Progenitor cell of endocrine pancreas (in vitro differentiated cells): Measurements from ENCODE around the gene ZNF76. TPM values are rescaled to one million over a fixed set of nuclear protein-coding genes. Genes with fewer than 3 reads are reported as not detected.
"Not testable (repeated sequence)": the region's sequence is repeated elsewhere in the genome, so short reads cannot be mapped to it uniquely, and the experiment has no call there.

Experiments
- DNase-seq: peaks from one replicate; pipeline ENCODE4 v3.0.0; 2021; ENCODE audit warnings: low spot score; ENCODE audit not compliant: unreplicated experiment
- H3K27ac Mint-ChIP-seq: 2 replicates; pipeline ENCODE4 v1.8.0; 2021; ENCODE audit warnings: mild to moderate bottlenecking, moderate library complexity, mixed read lengths
- H3K27me3 Mint-ChIP-seq: 2 replicates; pipeline ENCODE4 v1.8.0; 2021; ENCODE audit warnings: mixed read lengths
- H3K36me3 Mint-ChIP-seq: 2 replicates; pipeline ENCODE4 v1.8.0; 2022; ENCODE audit warnings: mixed read lengths; ENCODE audit not compliant: insufficient read depth
- H3K4me1 Mint-ChIP-seq: 2 replicates; pipeline ENCODE4 v1.8.0; 2021; ENCODE audit warnings: low read depth, mixed read lengths
- H3K4me3 Mint-ChIP-seq: 2 replicates; pipeline ENCODE4 v1.8.0; 2021; ENCODE audit warnings: low read depth, mild to moderate bottlenecking, moderate library complexity, mixed read lengths
- H3K9me3 Mint-ChIP-seq: 2 replicates; pipeline ENCODE4 v1.8.0; 2021; ENCODE audit warnings: low read depth, mixed read lengths
- total RNA-seq: library from RNA; stranded (reverse); gene quantifications from 2 replicates; pipeline ENCODE4 v1.2.1, GENCODE V29; 2021
- TF ChIP-seq, protein P1 (sequence below): fragments of 200-600 bp; sonication (generic); IDR thresholded peaks from one replicate; pipeline ENCODE4 v1.5.0; 2021; ENCODE audit warnings: antibody characterized with exemption, mild to moderate bottlenecking; ENCODE audit not compliant: unreplicated experiment

ZNF76 gene
- total RNA-seq, 1 donor from 2014 or later, result 61.2 TPM

DNA sequence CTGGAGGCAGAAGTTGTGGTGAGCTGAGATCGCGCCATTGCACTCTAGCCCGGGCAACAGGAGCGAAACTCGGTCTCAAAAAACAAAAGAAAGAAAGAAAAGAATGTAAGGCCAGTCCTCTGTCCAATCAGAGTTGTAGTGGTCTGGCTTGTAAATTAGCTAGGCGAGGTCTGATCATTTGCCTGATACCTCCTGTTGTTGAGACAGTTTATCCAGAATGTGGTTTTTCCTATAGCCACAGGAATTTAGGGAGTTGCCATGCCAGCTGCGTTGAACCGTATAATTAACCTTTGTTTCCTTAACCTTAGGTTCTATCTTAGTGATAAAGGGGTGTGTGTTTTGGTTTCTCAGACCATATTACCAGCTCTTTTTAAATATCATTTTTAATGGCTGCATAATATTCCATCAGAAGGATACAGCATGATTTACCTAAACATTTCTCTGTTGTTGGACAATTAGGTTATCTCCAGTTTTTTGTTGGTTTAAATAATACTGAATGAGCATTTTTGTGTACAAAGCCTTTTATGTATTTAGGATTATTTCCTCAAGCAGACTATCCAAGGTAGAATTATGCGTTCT, 71.1 kb downstream of the ZNF76 start:
- H3K4me3 Mint-ChIP-seq, result no peak overlapping the region
- H3K27me3 Mint-ChIP-seq, result peaks cover 23% of the 10 kb centered on the region
- DNase-seq, result no peak
- no peak overlapping the region for H3K27ac Mint-ChIP-seq
- no peaks in the 10 kb centered on the region for H3K36me3 Mint-ChIP-seq
- H3K9me3 Mint-ChIP-seq, result peaks cover 3% of the 10 kb centered on the region
- peaks cover 2% of the 10 kb centered on the region for H3K4me1 Mint-ChIP-seq
- TF ChIP-seq, protein P1, sequence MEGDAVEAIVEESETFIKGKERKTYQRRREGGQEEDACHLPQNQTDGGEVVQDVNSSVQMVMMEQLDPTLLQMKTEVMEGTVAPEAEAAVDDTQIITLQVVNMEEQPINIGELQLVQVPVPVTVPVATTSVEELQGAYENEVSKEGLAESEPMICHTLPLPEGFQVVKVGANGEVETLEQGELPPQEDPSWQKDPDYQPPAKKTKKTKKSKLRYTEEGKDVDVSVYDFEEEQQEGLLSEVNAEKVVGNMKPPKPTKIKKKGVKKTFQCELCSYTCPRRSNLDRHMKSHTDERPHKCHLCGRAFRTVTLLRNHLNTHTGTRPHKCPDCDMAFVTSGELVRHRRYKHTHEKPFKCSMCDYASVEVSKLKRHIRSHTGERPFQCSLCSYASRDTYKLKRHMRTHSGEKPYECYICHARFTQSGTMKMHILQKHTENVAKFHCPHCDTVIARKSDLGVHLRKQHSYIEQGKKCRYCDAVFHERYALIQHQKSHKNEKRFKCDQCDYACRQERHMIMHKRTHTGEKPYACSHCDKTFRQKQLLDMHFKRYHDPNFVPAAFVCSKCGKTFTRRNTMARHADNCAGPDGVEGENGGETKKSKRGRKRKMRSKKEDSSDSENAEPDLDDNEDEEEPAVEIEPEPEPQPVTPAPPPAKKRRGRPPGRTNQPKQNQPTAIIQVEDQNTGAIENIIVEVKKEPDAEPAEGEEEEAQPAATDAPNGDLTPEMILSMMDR, result no peak

GRCh38 chr6:35332074-35332887, 72.7 kb downstream of the ZNF76 start:
- not testable (repeated sequence) for DNase-seq, H3K27ac Mint-ChIP-seq, H3K9me3 Mint-ChIP-seq, H3K36me3 Mint-ChIP-seq, H3K4me3 Mint-ChIP-seq, H3K4me1 Mint-ChIP-seq
- H3K27me3 Mint-ChIP-seq, result peaks cover 29% of the 10 kb centered on the region

- Mint-ChIP-seq H3K36me3 (no peaks in the 10 kb centered on the region), H3K4me3 (no peak overlapping the region), H3K27me3 (peaks cover 14% of the 10 kb centered on the region), H3K4me1 (peaks cover 10% of the 10 kb centered on the region), H3K27ac (no peak overlapping the region), H3K9me3 (peaks cover 3% of the 10 kb centered on the region)
- no peak for DNase-seq
- TF ChIP-seq, protein P1, result no peak
Observed at GRCh38 chr6:35341557-35341956, 82.0 kb downstream of the ZNF76 start.

DNA sequence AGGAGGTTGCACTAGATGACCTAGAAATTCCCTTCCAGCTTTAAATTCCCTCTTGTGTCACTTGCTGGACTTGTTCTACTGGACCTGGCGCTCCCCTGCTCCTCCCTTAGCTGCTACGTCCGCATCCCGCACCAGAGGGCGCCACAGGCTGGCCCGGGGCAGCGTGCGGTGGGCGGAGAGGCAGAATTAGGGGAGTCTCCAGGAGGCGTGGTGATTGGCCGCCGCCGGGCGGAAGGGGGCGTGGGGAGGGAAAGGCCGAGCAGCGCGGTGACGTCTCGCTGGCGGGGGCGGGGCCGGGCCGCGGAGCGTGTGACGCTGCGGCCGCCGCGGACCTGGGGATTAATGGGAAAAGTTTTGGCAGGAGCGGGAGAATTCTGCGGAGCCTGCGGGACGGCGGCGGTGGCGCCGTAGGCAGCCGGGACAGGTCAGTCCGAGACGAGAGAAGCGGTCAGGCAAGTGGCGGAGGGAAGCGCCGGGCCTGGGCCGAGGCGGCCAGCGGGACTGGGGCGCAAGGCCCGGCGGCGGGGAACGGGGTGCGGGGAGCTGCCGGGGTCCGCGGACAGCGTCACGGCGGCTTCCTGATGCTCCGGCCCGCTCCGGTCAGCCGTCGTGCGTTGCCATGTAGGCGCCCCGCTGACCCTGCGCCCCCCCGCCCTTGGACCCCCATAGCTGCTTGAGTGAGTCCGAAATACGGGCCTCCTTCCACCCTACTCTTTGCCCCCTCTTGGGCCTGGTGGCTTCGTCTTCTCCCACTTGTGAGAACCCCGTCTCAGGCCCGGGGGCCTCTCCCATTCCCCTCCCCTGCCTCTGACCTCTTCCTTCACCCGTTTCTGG, 82.9 kb downstream of the ZNF76 start, which contains the start of gene PPARD:
TSS of gene PPARD (plus strand) at position 301 of the 834 bp plus-strand sequence. CDS start 68,530 bp downstream, outside the sequence.
- DNase-seq, result peak; percentile 100
- Mint-ChIP-seq H3K9me3 (peaks cover 3% of the 10 kb centered on the region), H3K4me3 (peak within 1 kb of the TSS; percentile 90), H3K4me1 (peaks cover 10% of the 10 kb centered on the region), H3K36me3 (no peaks in the 10 kb centered on the region), H3K27ac (peak within 1 kb of the TSS; percentile 94), H3K27me3 (peaks cover 8% of the 10 kb centered on the region)
- TF ChIP-seq, protein P1, result peak; percentile 92

GRCh38 chr6:35343092-35343834, 83.7 kb downstream of the ZNF76 start:
- TF ChIP-seq, protein P1, result no peak
- peak overlapping the region; percentile 90 for H3K4me3 Mint-ChIP-seq
- H3K27me3 Mint-ChIP-seq, result peaks cover 4% of the 10 kb centered on the region
- no peaks in the 10 kb centered on the region for H3K36me3 Mint-ChIP-seq
- H3K4me1 Mint-ChIP-seq, result peaks cover 10% of the 10 kb centered on the region
- peak overlapping the region; percentile 94 for H3K27ac Mint-ChIP-seq
- H3K9me3 Mint-ChIP-seq, result peaks cover 3% of the 10 kb centered on the region
- DNase-seq, result no peak
